SKM-1 treated with dmso at 0.1 percent for 144 hours (cell line): Measurements from ENCODE around the gene DNAH7.

Experiments used
- DNase-seq: peaks from one replicate; lab custom pipeline; 2025; ENCODE audit not compliant: unreplicated experiment; lab: John Stamatoyannopoulos, UW

Gene DNAH7

GRCh38 chr2:196079052-196079451, 10.4 kb upstream of the DNAH7 start:
- no peak for DNase-seq

- no peak for DNase-seq
Observed at GRCh38 chr2:196077821-196078220, 9.2 kb upstream of the DNAH7 start.

GRCh38 chr2:196076778-196077568, 8.3 kb upstream of the DNAH7 start:
- DNase-seq, result no peak

GRCh38 chr2:196075196-196075595, 6.6 kb upstream of the DNAH7 start:
- no peak for DNase-seq

- DNase-seq, result no peak
Observed at GRCh38 chr2:196074631-196075030, 6.0 kb upstream of the DNAH7 start.

GRCh38 chr2:196073521-196073920, 4.9 kb upstream of the DNAH7 start:
- DNase-seq, result no peak

- peak; percentile 67 for DNase-seq
Observed at GRCh38 chr2:196067088-196067382, 1.6 kb downstream of the DNAH7 start.

- DNase-seq, result no peak
Observed at GRCh38 chr2:196066291-196067087, 2.1 kb downstream of the DNAH7 start.

- no peak for DNase-seq
Observed at GRCh38 chr2:196063773-196064172, 4.9 kb downstream of the DNAH7 start.

- DNase-seq, result no peak
Observed at GRCh38 chr2:196059491-196059960, 9.1 kb downstream of the DNAH7 start.

- no peak for DNase-seq
Observed at GRCh38 chr2:196054631-196055030, 14.0 kb downstream of the DNAH7 start.

- DNase-seq, result no peak
Observed at GRCh38 chr2:196046123-196046917, 22.3 kb downstream of the DNAH7 start.

GRCh38 chr2:196041786-196042185, 26.9 kb downstream of the DNAH7 start:
- no peak for DNase-seq

GRCh38 chr2:196040218-196040617, 28.4 kb downstream of the DNAH7 start:
- DNase-seq, result no peak

GRCh38 chr2:196036442-196036841, 32.2 kb downstream of the DNAH7 start:
- no peak for DNase-seq

GRCh38 chr2:196018037-196018436, 50.6 kb downstream of the DNAH7 start:
- no peak for DNase-seq

- DNase-seq, result no peak
Observed at GRCh38 chr2:196012314-196012713, 56.3 kb downstream of the DNAH7 start.

- DNase-seq, result no peak
Observed at GRCh38 chr2:196000551-196000950, 68.1 kb downstream of the DNAH7 start.

GRCh38 chr2:195998070-195998469, 70.6 kb downstream of the DNAH7 start:
- no peak for DNase-seq

- no peak for DNase-seq
Observed at GRCh38 chr2:195995499-195995898, 73.1 kb downstream of the DNAH7 start.

- DNase-seq, result no peak
Observed at GRCh38 chr2:195993623-195994022, 75.0 kb downstream of the DNAH7 start.

- no peak for DNase-seq
Observed at GRCh38 chr2:195985741-195986140, 82.9 kb downstream of the DNAH7 start.
